HG02840 (cell line): ENCODE measurements around the gene LRRC55.
"Not testable (repeated sequence)": the region's sequence is repeated elsewhere in the genome, so short reads cannot be mapped to it uniquely, and the experiment has no call there.

Experiments
- ATAC-seq: cut with Tn5 transposase; IDR thresholded peaks from one replicate; pipeline ENCODE4 v1.9.1; 2021; ENCODE audit warnings: mild to moderate bottlenecking, moderate library complexity, moderate number of reproducible peaks; ENCODE audit not compliant: unreplicated experiment, low FRiP score

LRRC55 gene

GRCh38 chr11:57160665-57161064 is 21.1 kb upstream of the LRRC55 start:
- no peak for ATAC-seq

GRCh38 chr11:57161351-57161750 is 20.4 kb upstream of the LRRC55 start:
- ATAC-seq: no peak

- no peak for ATAC-seq
Measured at GRCh38 chr11:57162179-57162898, 19.4 kb upstream of the LRRC55 start.

GRCh38 chr11:57163160-57163868 is 18.4 kb upstream of the LRRC55 start:
- ATAC-seq: no peak

- no peak for ATAC-seq
Measured at GRCh38 chr11:57164317-57164716, 17.4 kb upstream of the LRRC55 start.

- ATAC-seq: no peak
Measured at GRCh38 chr11:57167125-57167846, 14.5 kb upstream of the LRRC55 start.

GRCh38 chr11:57169732-57170313 is 11.9 kb upstream of the LRRC55 start:
- not testable (repeated sequence) for ATAC-seq

GRCh38 chr11:57172031-57172430 is 9.7 kb upstream of the LRRC55 start:
- ATAC-seq: no peak

- no peak for ATAC-seq
Measured at GRCh38 chr11:57174656-57175055, 7.1 kb upstream of the LRRC55 start.

- ATAC-seq: no peak
Measured at GRCh38 chr11:57175478-57175877, 6.3 kb upstream of the LRRC55 start.

- ATAC-seq: no peak
Measured at GRCh38 chr11:57178334-57178733, 3.4 kb upstream of the LRRC55 start.

GRCh38 chr11:57179681-57180080 is 2.1 kb upstream of the LRRC55 start:
- no peak for ATAC-seq

GRCh38 chr11:57180081-57180561 is 1.6 kb upstream of the LRRC55 start:
- ATAC-seq: no peak

GRCh38 chr11:57180964-57181363 is 789 bp upstream of the LRRC55 start:
- no peak for ATAC-seq

GRCh38 chr11:57182896-57183295 is 1.1 kb downstream of the LRRC55 start:
- ATAC-seq: no peak

GRCh38 chr11:57190548-57190947 is 8.8 kb downstream of the LRRC55 start:
- ATAC-seq: no peak

GRCh38 chr11:57191311-57192219 is 9.8 kb downstream of the LRRC55 start:
- no peak for ATAC-seq

GRCh38 chr11:57192316-57192715 is 10.6 kb downstream of the LRRC55 start:
- no peak for ATAC-seq

- no peak for ATAC-seq
Measured at GRCh38 chr11:57196596-57196995, 14.8 kb downstream of the LRRC55 start.

GRCh38 chr11:57197762-57198161 is 16.0 kb downstream of the LRRC55 start:
- ATAC-seq: no peak
